Ishikawa (cell line): ENCODE measurements around the gene TNIK.

Experiments used
- CEBPB ChIP-seq: IDR thresholded peaks from 2 replicates; pipeline ENCODE4 v1.6.1; 2012
- CREB1 ChIP-seq: IDR thresholded peaks from 2 replicates; pipeline ENCODE4 v1.6.1; 2012; ENCODE audit warnings: low read depth
- EGR1 ChIP-seq: IDR thresholded peaks from 2 replicates; pipeline ENCODE4 v1.6.1; 2012
- EP300 ChIP-seq: IDR thresholded peaks from 2 replicates; pipeline ENCODE4 v1.6.1; 2012; ENCODE audit warnings: borderline replicate concordance
- FOXM1 ChIP-seq: IDR thresholded peaks from 2 replicates; pipeline ENCODE4 v1.6.1; 2012; ENCODE audit warnings: low read depth, borderline replicate concordance
- NFIC ChIP-seq: IDR thresholded peaks from 2 replicates; pipeline ENCODE4 v1.6.1; 2012
- RAD21 ChIP-seq: IDR thresholded peaks from 2 replicates; pipeline ENCODE4 v1.6.1; 2012; ENCODE audit warnings: low read depth
- REST ChIP-seq: IDR thresholded peaks from 2 replicates; pipeline ENCODE4 v1.6.1; 2012; ENCODE audit warnings: low read depth, mild to moderate bottlenecking
- TAF1 ChIP-seq: IDR thresholded peaks from 2 replicates; pipeline ENCODE4 v1.6.1; 2012; ENCODE audit warnings: low read depth, mild to moderate bottlenecking
- TCF12 ChIP-seq: IDR thresholded peaks from 2 replicates; pipeline ENCODE4 v1.6.1; 2012; ENCODE audit warnings: low read depth
- TEAD4 ChIP-seq: IDR thresholded peaks from 2 replicates; pipeline ENCODE4 v1.6.1; 2012
- YY1 ChIP-seq: IDR thresholded peaks from 2 replicates; pipeline ENCODE4 v1.6.1; 2012; ENCODE audit warnings: low read depth
- TF ChIP-seq, protein P1 (sequence below): IDR thresholded peaks from 2 replicates; pipeline ENCODE4 v1.6.1; 2012
- TF ChIP-seq, protein P2 (sequence below): IDR thresholded peaks from 2 replicates; pipeline ENCODE4 v1.6.1; 2012

TNIK gene

GRCh38 chr3:171213907-171214306 is 246.3 kb downstream of the TNIK start:
- TF ChIP-seq, protein P1, sequence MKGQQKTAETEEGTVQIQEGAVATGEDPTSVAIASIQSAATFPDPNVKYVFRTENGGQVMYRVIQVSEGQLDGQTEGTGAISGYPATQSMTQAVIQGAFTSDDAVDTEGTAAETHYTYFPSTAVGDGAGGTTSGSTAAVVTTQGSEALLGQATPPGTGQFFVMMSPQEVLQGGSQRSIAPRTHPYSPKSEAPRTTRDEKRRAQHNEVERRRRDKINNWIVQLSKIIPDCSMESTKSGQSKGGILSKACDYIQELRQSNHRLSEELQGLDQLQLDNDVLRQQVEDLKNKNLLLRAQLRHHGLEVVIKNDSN = no peak
- TF ChIP-seq CEBPB (no peak), CREB1 (no peak), REST (no peak), FOXM1 (no peak), YY1 (no peak), TAF1 (no peak), EP300 (no peak), TCF12 (no peak), TEAD4 (no peak)
- TF ChIP-seq, protein P2, sequence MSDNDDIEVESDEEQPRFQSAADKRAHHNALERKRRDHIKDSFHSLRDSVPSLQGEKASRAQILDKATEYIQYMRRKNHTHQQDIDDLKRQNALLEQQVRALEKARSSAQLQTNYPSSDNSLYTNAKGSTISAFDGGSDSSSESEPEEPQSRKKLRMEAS = no peak

DNA sequence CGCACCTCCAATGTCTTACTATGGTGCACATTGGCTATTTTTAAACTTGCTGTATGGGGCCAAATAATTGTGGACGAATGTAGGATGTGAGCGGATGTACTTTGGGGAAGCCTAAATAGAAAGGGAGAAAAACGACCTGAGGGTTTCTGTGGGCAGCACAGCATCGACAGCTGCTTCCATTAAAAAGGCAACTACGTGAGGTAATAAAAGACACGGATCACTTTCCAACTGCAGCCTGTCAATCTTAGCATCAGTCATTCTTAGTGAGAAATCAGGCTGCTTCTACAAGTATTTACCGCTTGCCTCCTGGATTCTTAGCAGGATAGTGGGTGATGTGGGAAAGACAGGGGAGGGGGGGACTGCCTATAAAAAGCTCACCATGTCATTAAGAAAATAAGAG is 247.0 kb downstream of the TNIK start:
- no peak for TF ChIP-seq REST
- no peak for TF ChIP-seq CREB1
- TF ChIP-seq TAF1 = no peak
- no peak for TF ChIP-seq EGR1
- no peak for TF ChIP-seq NFIC

GRCh38 chr3:171212648-171213047 is 247.6 kb downstream of the TNIK start:
- TF ChIP-seq EGR1 = no peak
- no peak for TF ChIP-seq CREB1
- no peak for TF ChIP-seq RAD21

GRCh38 chr3:171206283-171206682 is 253.9 kb downstream of the TNIK start:
- TF ChIP-seq TEAD4 = no peak
- TF ChIP-seq CEBPB = no peak
- no peak for TF ChIP-seq FOXM1
- TF ChIP-seq, protein P2 = no peak
- no peak for TF ChIP-seq EP300
- peak; percentile 28; the same call in 1 of the 2 replicates for TF ChIP-seq NFIC

DNA sequence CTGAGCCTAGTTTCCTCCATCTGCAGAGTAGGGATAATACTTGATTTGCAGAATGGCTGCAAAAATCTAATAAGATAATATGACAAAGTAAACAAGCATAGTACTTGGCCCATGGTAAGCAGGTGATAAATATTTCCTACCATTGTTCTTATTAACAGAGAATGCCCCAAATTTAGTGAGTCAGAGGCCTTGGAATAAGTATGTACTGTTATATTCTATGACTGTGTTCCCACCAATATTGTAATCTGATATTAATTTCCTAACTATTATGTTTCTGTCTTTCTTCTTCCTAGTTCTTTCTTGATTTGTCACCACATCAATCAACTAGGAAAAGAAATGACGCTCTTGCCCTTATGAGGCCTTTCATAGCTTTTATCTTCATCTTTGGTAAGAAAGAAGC is 255.3 kb downstream of the TNIK start:
- TF ChIP-seq TAF1 (no peak), EP300 (peak; percentile 47; the same call in 1 of the 2 replicates), TEAD4 (no peak)

GRCh38 chr3:171201825-171202224 is 258.4 kb downstream of the TNIK start:
- TF ChIP-seq FOXM1 (no peak), REST (no peak), TAF1 (no peak), EGR1 (no peak), YY1 (no peak), TEAD4 (no peak)
- TF ChIP-seq, protein P1 = no peak
- TF ChIP-seq, protein P2 = no peak
